Stomach (tissue), 9 donors: Measurements from ENCODE around the gene CREB5. TPM values are rescaled to one million over a fixed set of nuclear protein-coding genes. Genes with fewer than 3 reads are reported as not detected.

Experiments
- DNase-seq, 2 donors: peaks; one replicate each; pipeline versions ENCODE4 v3.0.0 to v3.0.0-alpha.2; 2013 to 2019
- H3K27ac ChIP-seq, 5 donors: fragments of 200-600 bp in 4 of 5; sonication (generic) in 4 of 5; one replicate each; pipeline ENCODE4 v1.5.1; 2013 to 2019; ENCODE audit warnings: mild to moderate bottlenecking in 1 of 5, moderate library complexity in 1 of 5
- H3K27me3 ChIP-seq, 3 donors: fragments of 200-600 bp; sonication (generic); one replicate each; pipeline ENCODE4 v1.5.1; 2017 to 2019; ENCODE audit warnings: mixed run types in 1 of 3
- H3K36me3 ChIP-seq, 4 donors: fragments of 200-600 bp; sonication (generic); 1 replicate in 3 of 4; 2 replicates in 1 of 4; pipeline ENCODE4 v1.5.1; 2016 to 2019
- H3K4me1 ChIP-seq, 4 donors: fragments of 200-600 bp; sonication (generic); one replicate each; pipeline ENCODE4 v1.5.1; 2016 to 2019
- H3K4me3 ChIP-seq, 4 donors: fragments of 200-600 bp; sonication (generic) in 3 of 4; one replicate each; pipeline ENCODE4 v1.5.1; 2016 to 2019; ENCODE audit warnings: mild to moderate bottlenecking in 1 of 4
- H3K9me3 ChIP-seq, 4 donors: fragments of 200-600 bp; sonication (generic); one replicate each; pipeline ENCODE4 v1.5.1; 2016 to 2019
- EP300 ChIP-seq: sonication (generic); formaldehyde crosslinking; IDR thresholded peaks from one replicate; pipeline ENCODE4 v1.6.1; 2017; ENCODE audit warnings: antibody characterized with exemption
- POLR2A ChIP-seq, 4 donors: fragments of 450-650 bp; IDR thresholded peaks; one replicate each; pipeline ENCODE4 v1.6.1; 2016; ENCODE audit warnings: antibody characterized with exemption in 4 of 4, control low read depth in 2 of 4, mild to moderate bottlenecking in 1 of 4, moderate library complexity in 1 of 4
- POLR2AphosphoS5 ChIP-seq, 3 donors: sonication (generic); formaldehyde crosslinking; IDR thresholded peaks; one replicate each; pipeline ENCODE4 v1.6.1; 2016; ENCODE audit warnings: antibody characterized with exemption in 3 of 3
- WGBS, 5 donors: extraction: QIAGEN DNeasy Blood & Tissue Kit in 3 of 5; methylation state at CpG; one replicate each; pipeline versions ENCODE4 v1.1.5 to v1.1.7; 2013 to 2018; 5-methylcytosine and 5-hydroxymethylcytosine counted together
- intact Hi-C: fragments of 100-400 bp; cut with DNase I; formaldehyde crosslinking; loops from one replicate; pipeline ENCODE4 v1.15.1; 2023; ENCODE audit warnings: low total_unique reads
- polyA plus RNA-seq, 3 donors: library from polyadenylated mRNA; stranded (reverse); fragments of 200-250 nt; gene quantifications; one replicate each; pipeline ENCODE4 v1.2.3, GENCODE V29; 2013
- total RNA-seq, 5 donors: library from RNA; depleted of rRNA; stranded (reverse); fragments of >200 nt; gene quantifications; one replicate each; pipeline versions ENCODE4 v1.1.0 to v1.2.3, GENCODE V29; 2014 to 2016
- TF ChIP-seq, protein P1 (sequence below), 7 experiments: fragments of 450-650 bp in 4 of 7; fragments of 200-600 bp in 3 of 7; sonication (generic) in 3 of 7; IDR thresholded peaks; one replicate each; pipeline ENCODE4 v1.5.1; 2016 to 2019; ENCODE audit warnings: antibody characterized with exemption in 7 of 7, control low read depth in 2 of 7, mild to moderate bottlenecking in 1 of 7
- donor health status: healthy with polysubstance abuse.
- donor health status: Bipolar disorder and iron deficiency.
- donor health status: healthy.

The CREB5 gene
- total and polyA plus RNA-seq, 8 donors: 0.68 to 30.3 (median 1.5) TPM; not detected in 1

DNA sequence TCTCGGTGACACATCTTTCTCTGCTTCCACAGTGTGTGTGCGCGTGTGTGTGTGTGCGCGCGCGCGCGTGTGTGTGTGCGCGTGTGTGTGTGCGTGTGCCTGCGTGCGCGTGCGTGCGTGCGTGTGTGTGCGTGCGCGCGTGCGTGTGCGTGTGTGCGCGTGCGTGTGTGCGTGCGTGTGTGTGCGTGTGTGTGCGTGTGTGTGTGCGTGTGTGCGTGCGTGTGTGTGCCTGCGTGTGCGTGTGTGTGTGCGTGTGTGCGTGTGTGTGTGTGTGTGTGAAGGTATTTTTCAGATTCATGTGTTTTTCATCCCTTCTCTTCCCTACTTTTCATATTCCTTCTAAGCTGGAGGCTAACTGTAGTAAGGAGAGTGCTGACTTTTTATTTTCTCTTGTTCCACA is 148.4 kb downstream of the CREB5 start:
- intact Hi-C loops: no loop called here
- DNase-seq: no peak
- TF ChIP-seq POLR2A (IDR thresholded peaks at IDR 0.05): no peak
- H3K4me1 ChIP-seq: no peaks in the 10 kb centered on the region
- H3K36me3 ChIP-seq: no peaks in the 10 kb centered on the region
- no peak overlapping the region for H3K4me3 ChIP-seq
- 33 to 74% (median 53%) methylated on average over 25 to 38 of the region's 38 CpGs for WGBS, 5 donors
- peaks cover 0 to 10% (median 0%) of the 10 kb centered on the region in 3 donors for H3K27me3 ChIP-seq
- no peak overlapping the region for H3K27ac ChIP-seq
- no peaks in the 10 kb centered on the region for H3K9me3 ChIP-seq

DNA sequence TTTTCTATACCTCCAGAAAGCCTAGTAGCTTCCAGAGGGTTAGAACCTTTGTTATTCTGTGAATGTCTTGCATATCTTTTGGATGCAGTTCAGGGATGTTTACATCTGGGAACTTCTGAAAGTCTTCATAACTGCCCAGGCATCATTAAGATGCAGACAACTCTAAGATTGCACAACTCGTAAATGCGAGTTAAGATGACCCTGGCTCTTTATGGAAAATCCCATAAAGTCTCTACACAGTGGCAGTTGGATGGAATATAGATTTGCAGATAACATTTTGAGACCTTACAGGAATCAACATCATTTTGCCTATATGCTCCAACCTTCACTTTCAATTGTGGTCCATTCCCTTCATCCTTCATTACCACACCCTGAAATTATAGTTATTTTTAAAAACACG is 151.7 kb downstream of the CREB5 start:
- intact Hi-C loops: no loop called here
- DNase-seq: no peak
- TF ChIP-seq POLR2A (IDR thresholded peaks at IDR 0.05) (no peak), EP300 (no peak)
- Histone ChIP-seq H3K27me3 (peaks cover 0 to 18% (median 0%) of the 10 kb centered on the region in 3 donors), H3K36me3 (no peaks in the 10 kb centered on the region), H3K9me3 (no peaks in the 10 kb centered on the region), H3K4me3 (no peak overlapping the region), H3K4me1 (no peaks in the 10 kb centered on the region), H3K27ac (no peak overlapping the region)
- WGBS, 5 donors: 81 to 93% (median 90%) methylated on average over 3 of the region's 3 CpGs

DNA sequence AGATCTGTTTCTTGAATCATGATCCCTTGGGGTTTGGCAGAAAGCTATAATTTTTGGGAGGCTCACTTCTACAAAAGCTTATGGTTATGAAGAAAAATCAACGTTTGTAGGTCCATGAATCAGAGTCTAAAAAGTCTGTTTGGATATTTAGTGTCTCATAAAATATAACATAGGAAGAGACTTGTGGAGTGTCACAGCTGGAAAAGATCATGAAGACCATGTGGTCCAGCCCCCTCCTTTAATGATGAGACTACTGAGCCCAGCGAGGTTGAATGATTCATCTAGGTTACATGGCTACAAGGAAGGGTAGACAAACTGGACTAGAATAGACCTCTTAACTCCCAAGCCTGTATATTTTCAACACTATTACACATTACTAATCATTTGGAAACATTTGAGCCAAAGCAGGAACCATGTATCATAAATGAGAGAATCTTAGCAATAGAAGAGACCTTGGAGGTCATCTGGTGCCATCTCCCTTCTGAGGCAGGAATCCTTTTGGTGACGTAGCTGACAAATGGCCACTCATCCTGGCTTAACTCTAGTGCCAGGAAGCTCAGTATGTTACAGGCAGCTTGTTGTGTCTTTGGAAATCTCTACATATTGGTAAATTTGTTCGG is 152.5 kb downstream of the CREB5 start:
- 81 to 87% (median 83%) methylated on average over 4 of the region's 4 CpGs for whole genome bisulfite sequencing, 5 donors
- TF ChIP-seq POLR2A (IDR thresholded peaks at IDR 0.05): no peak
- TF ChIP-seq EP300: no peak
- TF ChIP-seq, protein P1, sequence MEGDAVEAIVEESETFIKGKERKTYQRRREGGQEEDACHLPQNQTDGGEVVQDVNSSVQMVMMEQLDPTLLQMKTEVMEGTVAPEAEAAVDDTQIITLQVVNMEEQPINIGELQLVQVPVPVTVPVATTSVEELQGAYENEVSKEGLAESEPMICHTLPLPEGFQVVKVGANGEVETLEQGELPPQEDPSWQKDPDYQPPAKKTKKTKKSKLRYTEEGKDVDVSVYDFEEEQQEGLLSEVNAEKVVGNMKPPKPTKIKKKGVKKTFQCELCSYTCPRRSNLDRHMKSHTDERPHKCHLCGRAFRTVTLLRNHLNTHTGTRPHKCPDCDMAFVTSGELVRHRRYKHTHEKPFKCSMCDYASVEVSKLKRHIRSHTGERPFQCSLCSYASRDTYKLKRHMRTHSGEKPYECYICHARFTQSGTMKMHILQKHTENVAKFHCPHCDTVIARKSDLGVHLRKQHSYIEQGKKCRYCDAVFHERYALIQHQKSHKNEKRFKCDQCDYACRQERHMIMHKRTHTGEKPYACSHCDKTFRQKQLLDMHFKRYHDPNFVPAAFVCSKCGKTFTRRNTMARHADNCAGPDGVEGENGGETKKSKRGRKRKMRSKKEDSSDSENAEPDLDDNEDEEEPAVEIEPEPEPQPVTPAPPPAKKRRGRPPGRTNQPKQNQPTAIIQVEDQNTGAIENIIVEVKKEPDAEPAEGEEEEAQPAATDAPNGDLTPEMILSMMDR (IDR thresholded peaks at IDR 0.05): no peak
- no peak for TF ChIP-seq POLR2AphosphoS5 (IDR thresholded peaks at IDR 0.05)
- Histone ChIP-seq H3K27ac (no peak overlapping the region), H3K36me3 (no peaks in the 10 kb centered on the region), H3K4me1 (no peaks in the 10 kb centered on the region), H3K27me3 (peaks cover 0 to 18% (median 0%) of the 10 kb centered on the region in 3 donors), H3K4me3 (no peak overlapping the region), H3K9me3 (no peaks in the 10 kb centered on the region)
- no peak for DNase-seq
- intact Hi-C loops: no loop called here

GRCh38 chr7:28565980-28566379 is 153.7 kb downstream of the CREB5 start:
- DNase-seq: no peak
- H3K27ac ChIP-seq: no peak overlapping the region
- WGBS, 5 donors: 33 to 65% (median 51%) methylated on average over 1 of the region's 1 CpG
- TF ChIP-seq POLR2AphosphoS5 (IDR thresholded peaks at IDR 0.05) (no peak), EP300 (no peak), POLR2A (IDR thresholded peaks at IDR 0.05) (no peak)
- TF ChIP-seq, protein P1 (IDR thresholded peaks at IDR 0.05): no peak
- no peak overlapping the region for H3K4me3 ChIP-seq
- peaks cover 0 to 28% (median 0%) of the 10 kb centered on the region in 3 donors for H3K27me3 ChIP-seq
- H3K9me3 ChIP-seq: no peaks in the 10 kb centered on the region
- H3K4me1 ChIP-seq: no peaks in the 10 kb centered on the region
- intact Hi-C loops: no loop called here
- H3K36me3 ChIP-seq: no peaks in the 10 kb centered on the region

DNA sequence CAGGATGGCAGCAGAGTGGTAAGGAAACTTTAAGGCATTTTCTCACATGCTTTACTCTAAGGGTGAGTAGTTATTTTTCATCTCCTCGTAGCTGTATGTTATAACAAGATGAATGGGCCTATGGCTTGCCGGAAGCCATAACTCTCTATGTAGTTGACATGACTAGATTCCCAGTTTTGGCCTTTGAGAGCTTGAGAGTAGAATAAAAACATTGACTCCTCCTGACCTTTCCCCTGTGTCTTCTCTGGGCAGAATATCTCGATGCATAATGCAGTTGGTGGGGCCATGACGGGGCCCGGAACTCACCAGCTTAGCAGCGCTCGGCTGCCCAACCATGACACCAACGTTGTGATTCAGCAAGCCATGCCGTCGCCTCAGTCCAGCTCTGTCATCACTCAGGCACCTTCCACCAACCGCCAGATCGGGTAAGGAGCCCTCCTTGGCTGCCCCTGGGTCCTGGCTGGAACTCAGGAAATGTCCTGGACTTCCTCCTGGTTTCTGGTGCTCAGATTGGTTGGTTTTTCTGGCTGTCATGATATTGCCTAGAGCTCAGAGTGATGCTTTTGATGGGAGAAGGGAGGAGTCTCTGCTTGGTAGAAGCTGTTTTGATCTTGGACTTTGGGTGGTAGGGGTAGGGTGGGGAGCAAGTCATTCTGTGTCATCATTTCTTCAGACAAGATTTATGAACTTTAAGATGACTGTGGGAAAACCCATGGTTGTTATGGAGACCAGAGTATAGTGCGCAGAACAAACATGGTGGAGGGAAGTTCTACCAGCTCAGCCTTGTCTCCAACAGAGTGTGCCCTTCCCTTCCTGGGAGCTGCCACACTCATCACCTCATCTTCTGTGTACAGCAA is 158.0 kb downstream of the CREB5 start:
- intact Hi-C loops: no loop called here
- H3K27me3 ChIP-seq: peaks cover 0 to 47% (median 2%) of the 10 kb centered on the region in 3 donors
- no peak overlapping the region for H3K4me3 ChIP-seq
- no peaks in the 10 kb centered on the region for H3K36me3 ChIP-seq
- peaks cover 12 to 21% (median 19%) of the 10 kb centered on the region in 4 donors for H3K4me1 ChIP-seq
- WGBS, 5 donors: 93 to 96% (median 95%) methylated on average over 13 of the region's 13 CpGs
- H3K27ac ChIP-seq: no peak overlapping the region
- TF ChIP-seq POLR2A (IDR thresholded peaks at IDR 0.05) (no peak), EP300 (no peak), POLR2AphosphoS5 (IDR thresholded peaks at IDR 0.05) (no peak)
- TF ChIP-seq, protein P1 (IDR thresholded peaks at IDR 0.05): no peak
- H3K9me3 ChIP-seq: no peaks in the 10 kb centered on the region
- DNase-seq: no peak
